ENCODE measurements around the gene CAMLG. TPM values are rescaled to one million over a fixed set of nuclear protein-coding genes. Genes with fewer than 3 reads are reported as not detected.
"Not testable (repeated sequence)": the region's sequence is repeated elsewhere in the genome, so short reads cannot be mapped to it uniquely, and the experiment has no call there.

Gene CAMLG
- total RNA-seq (2021) (37.6 and 38.8 TPM in 2 replicates), Bru-seq, nascent RNA (percentile 76 among the genes with signal in this experiment), BruChase-seq, experiment 1, labeled RNA remaining after a 2-hour chase (percentile 81 among the genes with signal in this experiment), BruChase-seq, experiment 2, labeled RNA remaining after a 6-hour chase (percentile 76 among the genes with signal in this experiment)
- long read RNA-seq, transcript CAMLG-201 (4 exons, 2,221 nt), result major isoform, 50 of 117 reads
- long read RNA-seq, partial matches to known transcripts, result 49 of 117 reads
- long read RNA-seq, other reads (novel, unspliced or antisense), result 15 of 117 reads

- Histone ChIP-seq H3K4me3 (ENCODE audit: low read depth, low read length, poor library complexity, severe bottlenecking) (peak within 1 kb of the TSS; percentile 85), H3K36me3 (ENCODE audit: insufficient read depth, low read length, poor library complexity, severe bottlenecking) (peaks cover 13% of the 10 kb centered on the region), H3K4me1 (ENCODE audit: insufficient read depth, low read length, poor library complexity, severe bottlenecking) (peaks cover 6% of the 10 kb centered on the region), H3K9me3 (ENCODE audit: low read depth, low read length, poor library complexity, severe bottlenecking) (no peaks in the 10 kb centered on the region), H3K27me3 (replicated peaks; ENCODE audit: insufficient read depth, low read depth, low read length, poor library complexity) (no peaks in the 10 kb centered on the region), H3K27ac (ENCODE audit: low read depth, low read length, poor library complexity, severe bottlenecking) (peak within 1 kb of the TSS; percentile 91)
- ChIA-PET CTCF (interaction anchor here (0.6 to 1.0 kb wide), 5 partner anchors 13 to 594 kb away, joined by 3 to 7 read pairs (median 4); partner anchors contain the start of gene PCBD2), POLR2A (ENCODE audit: low non-redundant PET) (interaction anchor here (0.5 to 0.6 kb wide), 3 partner anchors 25 to 524 kb away, joined by 3 to 10 read pairs (median 3); no protein-coding TSS in a partner anchor)
- DNase-seq (ENCODE audit: low spot score), result peak; percentile 99
- intact Hi-C loops (cut with micrococcal nuclease; ENCODE audit: unreplicated experiment), result loop anchor here (1.0 to 5.0 kb wide), 4 partner anchors 112 to 454 kb away; partner anchors contain the start of genes JADE2 and PCBD2
- no TSS peak for BruUV-seq (replicated peaks)
- TF ChIP-seq EZH2 (IDR thresholded peaks at IDR 0.05; ENCODE audit: borderline replicate concordance, low read depth, low read length, poor library complexity, severe bottlenecking), result no peak
- TF ChIP-seq, protein P1, sequence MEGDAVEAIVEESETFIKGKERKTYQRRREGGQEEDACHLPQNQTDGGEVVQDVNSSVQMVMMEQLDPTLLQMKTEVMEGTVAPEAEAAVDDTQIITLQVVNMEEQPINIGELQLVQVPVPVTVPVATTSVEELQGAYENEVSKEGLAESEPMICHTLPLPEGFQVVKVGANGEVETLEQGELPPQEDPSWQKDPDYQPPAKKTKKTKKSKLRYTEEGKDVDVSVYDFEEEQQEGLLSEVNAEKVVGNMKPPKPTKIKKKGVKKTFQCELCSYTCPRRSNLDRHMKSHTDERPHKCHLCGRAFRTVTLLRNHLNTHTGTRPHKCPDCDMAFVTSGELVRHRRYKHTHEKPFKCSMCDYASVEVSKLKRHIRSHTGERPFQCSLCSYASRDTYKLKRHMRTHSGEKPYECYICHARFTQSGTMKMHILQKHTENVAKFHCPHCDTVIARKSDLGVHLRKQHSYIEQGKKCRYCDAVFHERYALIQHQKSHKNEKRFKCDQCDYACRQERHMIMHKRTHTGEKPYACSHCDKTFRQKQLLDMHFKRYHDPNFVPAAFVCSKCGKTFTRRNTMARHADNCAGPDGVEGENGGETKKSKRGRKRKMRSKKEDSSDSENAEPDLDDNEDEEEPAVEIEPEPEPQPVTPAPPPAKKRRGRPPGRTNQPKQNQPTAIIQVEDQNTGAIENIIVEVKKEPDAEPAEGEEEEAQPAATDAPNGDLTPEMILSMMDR (conservative IDR thresholded peaks at IDR 0.05; ENCODE audit: low read depth, low read length), result peak; percentile 77
These were observed at the start of gene CAMLG for GRCh38 chr5:134738133-134738962. Gene CAMLG, plus strand, starts transcription at chr5:134738548. Its CDS starts 73 bp downstream, at chr5:134738621.

GRCh38 chr5:134690144-134690543 lies 48.2 kb upstream of the CAMLG start:
- POLR2A ChIA-PET (ENCODE audit: low non-redundant PET), result not testable (repeated sequence)

DNA sequence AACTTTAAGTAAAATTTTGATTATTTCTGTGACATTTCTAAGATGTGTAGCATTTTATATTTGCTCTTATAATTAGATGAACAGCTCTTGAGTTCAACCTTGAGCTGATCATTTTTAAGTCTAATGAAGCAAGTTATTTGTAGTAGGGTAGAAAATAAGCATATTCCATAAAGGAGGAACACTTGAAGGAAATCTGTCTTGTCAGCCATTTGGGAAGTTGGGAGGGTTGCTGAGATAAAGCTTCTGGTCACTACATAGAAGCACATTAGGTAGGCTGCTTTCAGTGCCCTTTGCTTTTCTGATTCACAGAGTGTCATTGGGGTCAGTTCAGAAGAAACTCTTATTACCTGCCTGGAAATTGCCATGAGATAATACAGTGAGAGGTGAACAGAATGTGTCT lies 45.6 kb upstream of the CAMLG start:
- no peak overlapping the region for H3K27ac ChIP-seq (ENCODE audit: low read depth, low read length, poor library complexity, severe bottlenecking)
- H3K9me3 ChIP-seq (ENCODE audit: low read depth, low read length, poor library complexity, severe bottlenecking), result no peaks in the 10 kb centered on the region
- BruUV-seq (replicated peaks), result no TSS peak
- ChIA-PET CTCF (no interaction called here), POLR2A (ENCODE audit: low non-redundant PET) (no interaction called here)
- no peaks in the 10 kb centered on the region for H3K27me3 ChIP-seq (replicated peaks; ENCODE audit: insufficient read depth, low read depth, low read length, poor library complexity)
- no peaks in the 10 kb centered on the region for H3K4me1 ChIP-seq (ENCODE audit: insufficient read depth, low read length, poor library complexity, severe bottlenecking)
- no peak for DNase-seq (ENCODE audit: low spot score)
- no peak overlapping the region for H3K4me3 ChIP-seq (ENCODE audit: low read depth, low read length, poor library complexity, severe bottlenecking)
- intact Hi-C loops (cut with micrococcal nuclease; ENCODE audit: unreplicated experiment), result no loop called here
- TF ChIP-seq EZH2 (IDR thresholded peaks at IDR 0.05; ENCODE audit: borderline replicate concordance, low read depth, low read length, poor library complexity, severe bottlenecking), result no peak
- TF ChIP-seq, protein P1 (conservative IDR thresholded peaks at IDR 0.05; ENCODE audit: low read depth, low read length), result no peak
- peaks cover 15% of the 10 kb centered on the region for H3K36me3 ChIP-seq (ENCODE audit: insufficient read depth, low read length, poor library complexity, severe bottlenecking)

More at GRCh38 chr5:134690144-134690543, 48.2 kb upstream of the CAMLG start:
- H3K4me1 ChIP-seq (ENCODE audit: insufficient read depth, low read length, poor library complexity, severe bottlenecking); CTCF ChIA-PET; H3K4me3 ChIP-seq (ENCODE audit: low read depth, low read length, poor library complexity, severe bottlenecking); H3K9me3 ChIP-seq (ENCODE audit: low read depth, low read length, poor library complexity, severe bottlenecking); DNase-seq (ENCODE audit: low spot score); intact Hi-C loops (cut with micrococcal nuclease; ENCODE audit: unreplicated experiment); H3K27me3 ChIP-seq (replicated peaks; ENCODE audit: insufficient read depth, low read depth, low read length, poor library complexity); H3K27ac ChIP-seq (ENCODE audit: low read depth, low read length, poor library complexity, severe bottlenecking); BruUV-seq (replicated peaks): not testable (repeated sequence)
- peaks cover 11% of the 10 kb centered on the region for H3K36me3 ChIP-seq (ENCODE audit: insufficient read depth, low read length, poor library complexity, severe bottlenecking)

Measured in A673 (cell line).